Ascending aorta (tissue), 2 donors: ENCODE results near the gene RPL18. TPM values are rescaled to one million over a fixed set of nuclear protein-coding genes. Genes with fewer than 3 reads are reported as not detected.

Source experiments
- DNase-seq, 2 donors: peaks; one replicate each; pipeline ENCODE4 v3.0.0-alpha.2; 2019; ENCODE audit warnings: low spot score in 2 of 2
- H3K27ac ChIP-seq, 2 donors: fragments of 200-600 bp; sonication (generic); one replicate each; pipeline ENCODE4 v1.5.1; 2016 to 2017; ENCODE audit warnings: mild to moderate bottlenecking in 1 of 2
- H3K27me3 ChIP-seq: fragments of 200-600 bp; sonication (generic); one replicate; pipeline ENCODE4 v1.5.1; 2017
- H3K36me3 ChIP-seq, 2 donors: fragments of 200-600 bp; sonication (generic); one replicate each; pipeline ENCODE4 v1.5.1; 2016
- H3K4me1 ChIP-seq, 2 donors: fragments of 200-600 bp; sonication (generic); one replicate each; pipeline ENCODE4 v1.5.1; 2016 to 2017; ENCODE audit warnings: mild to moderate bottlenecking in 1 of 2
- H3K4me3 ChIP-seq, 2 donors: fragments of 200-600 bp; sonication (generic); one replicate each; pipeline ENCODE4 v1.5.1; 2016 to 2017; ENCODE audit warnings: mild to moderate bottlenecking in 1 of 2
- H3K9me3 ChIP-seq, 2 donors: fragments of 200-600 bp; sonication (generic); one replicate each; pipeline ENCODE4 v1.5.1; 2016
- intact Hi-C: fragments of 100-400 bp; cut with DNase I; formaldehyde crosslinking; loops from one replicate; pipeline ENCODE4 v1.15.1; 2023
- total RNA-seq: library from RNA; depleted of rRNA; stranded (reverse); fragments of >200 nt; gene quantifications from one replicate; pipeline ENCODE4 v1.1.0, GENCODE V29; 2016
- TF ChIP-seq, protein P1 (sequence below), 3 experiments: fragments of 200-600 bp in 2 of 3; fragments of 450-650 bp in 1 of 3; sonication (generic) in 2 of 3; IDR thresholded peaks; one replicate each; pipeline ENCODE4 v1.5.1; 2016 to 2019; ENCODE audit warnings: antibody characterized with exemption in 3 of 3, mild to moderate bottlenecking in 1 of 3, moderate library complexity in 1 of 3

Gene RPL18
- total RNA-seq, 1 donor from 2014 or later: 2,223 TPM

DNA sequence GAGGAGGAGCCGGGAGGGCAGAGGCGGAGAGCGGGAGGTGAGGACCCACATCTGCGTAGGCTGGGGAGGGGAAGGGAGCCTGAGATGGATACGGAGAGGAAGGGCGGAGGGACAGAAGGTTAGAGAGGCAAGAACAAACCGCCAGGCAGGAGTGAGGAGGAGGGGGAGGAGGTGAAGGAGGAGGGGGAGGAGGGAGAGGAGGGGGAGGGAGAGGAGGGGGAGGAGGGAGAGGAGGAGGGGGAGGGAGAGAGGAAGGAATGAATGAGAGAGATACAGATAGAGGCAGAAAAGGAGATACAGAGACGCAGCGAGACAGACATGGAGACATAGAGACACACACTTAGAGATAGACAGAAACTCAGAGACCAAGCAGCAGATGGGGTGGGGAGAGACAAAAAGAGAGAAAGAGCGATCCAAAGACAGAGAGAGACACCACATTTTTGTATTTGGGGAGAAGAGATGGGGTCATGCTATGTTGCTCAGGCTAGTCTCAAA is 27.8 kb upstream of the RPL18 start:
- intact Hi-C loops: loop anchor here (1.0 to 10.0 kb wide), 5 partner anchors 29 to 190 kb away; partner anchors contain the start of gene HSD17B14
- Histone ChIP-seq H3K27ac (peak overlapping the region; percentile 82 to 95), H3K9me3 (no peaks in the 10 kb centered on the region), H3K4me1 (peaks cover 0 to 21% of the 10 kb centered on the region in 2 donors), H3K36me3 (no peaks in the 10 kb centered on the region), H3K27me3 (no peaks in the 10 kb centered on the region), H3K4me3 (peak overlapping the region; percentile 55 to 76)
- DNase-seq: no peak
- TF ChIP-seq, protein P1, sequence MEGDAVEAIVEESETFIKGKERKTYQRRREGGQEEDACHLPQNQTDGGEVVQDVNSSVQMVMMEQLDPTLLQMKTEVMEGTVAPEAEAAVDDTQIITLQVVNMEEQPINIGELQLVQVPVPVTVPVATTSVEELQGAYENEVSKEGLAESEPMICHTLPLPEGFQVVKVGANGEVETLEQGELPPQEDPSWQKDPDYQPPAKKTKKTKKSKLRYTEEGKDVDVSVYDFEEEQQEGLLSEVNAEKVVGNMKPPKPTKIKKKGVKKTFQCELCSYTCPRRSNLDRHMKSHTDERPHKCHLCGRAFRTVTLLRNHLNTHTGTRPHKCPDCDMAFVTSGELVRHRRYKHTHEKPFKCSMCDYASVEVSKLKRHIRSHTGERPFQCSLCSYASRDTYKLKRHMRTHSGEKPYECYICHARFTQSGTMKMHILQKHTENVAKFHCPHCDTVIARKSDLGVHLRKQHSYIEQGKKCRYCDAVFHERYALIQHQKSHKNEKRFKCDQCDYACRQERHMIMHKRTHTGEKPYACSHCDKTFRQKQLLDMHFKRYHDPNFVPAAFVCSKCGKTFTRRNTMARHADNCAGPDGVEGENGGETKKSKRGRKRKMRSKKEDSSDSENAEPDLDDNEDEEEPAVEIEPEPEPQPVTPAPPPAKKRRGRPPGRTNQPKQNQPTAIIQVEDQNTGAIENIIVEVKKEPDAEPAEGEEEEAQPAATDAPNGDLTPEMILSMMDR (IDR thresholded peaks at IDR 0.05): no peak

DNA sequence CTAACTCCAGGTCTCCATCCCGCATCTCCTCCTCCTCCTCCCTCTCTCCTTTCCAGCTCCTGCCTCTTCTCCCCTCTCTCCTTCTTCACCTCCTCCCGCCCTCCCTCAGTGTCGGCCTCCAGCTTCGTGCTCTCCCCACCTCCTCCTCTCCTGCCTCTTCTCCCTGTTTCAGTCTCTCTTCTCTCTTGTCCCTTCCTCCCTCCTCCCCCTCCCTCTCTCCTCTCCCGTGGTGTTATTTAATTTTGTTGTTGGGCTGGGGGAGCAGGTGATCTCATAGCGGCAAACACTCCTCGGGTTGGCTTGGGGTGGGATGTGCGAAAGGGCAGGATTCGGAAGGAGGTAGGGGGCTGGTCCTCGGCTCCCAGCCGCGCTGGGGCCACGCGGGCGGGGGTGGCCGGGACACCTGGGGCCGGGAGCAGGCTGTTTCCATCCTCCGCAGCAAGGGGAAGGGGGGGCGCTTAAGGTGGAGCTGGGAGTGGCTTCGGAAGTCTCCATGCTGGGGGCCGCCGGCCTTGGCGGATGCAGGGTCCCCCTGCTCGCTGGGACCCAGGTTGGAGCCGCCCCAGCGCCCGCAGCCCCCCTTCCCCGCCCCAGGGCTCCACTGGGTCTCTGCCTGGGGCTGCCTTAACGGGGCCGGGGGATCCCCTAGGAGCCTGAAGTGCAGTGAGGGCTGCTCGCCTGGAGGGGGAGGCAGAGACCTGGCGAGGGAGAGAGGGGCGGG is 27.2 kb upstream of the RPL18 start, which contains the start of gene CA11:
TSS of gene CA11 (minus strand) at position 187 of the 721 bp plus-strand sequence. CDS start 555 bp downstream, outside the sequence.
- Histone ChIP-seq H3K27ac (peak within 1 kb of the TSS; percentile 82 to 95), H3K4me1 (peaks cover 0 to 21% of the 10 kb centered on the region in 2 donors), H3K36me3 (no peaks in the 10 kb centered on the region), H3K27me3 (no peaks in the 10 kb centered on the region), H3K4me3 (peak within 1 kb of the TSS; percentile 55 to 76), H3K9me3 (no peaks in the 10 kb centered on the region)
- intact Hi-C loops: loop anchor here (1.0 to 10.0 kb wide), 5 partner anchors 29 to 191 kb away; partner anchors contain the start of gene HSD17B14
- TF ChIP-seq, protein P1 (IDR thresholded peaks at IDR 0.05): peak; percentile 91 to 98 (median 96)
- peak; percentile 58 to 94 for DNase-seq

DNA sequence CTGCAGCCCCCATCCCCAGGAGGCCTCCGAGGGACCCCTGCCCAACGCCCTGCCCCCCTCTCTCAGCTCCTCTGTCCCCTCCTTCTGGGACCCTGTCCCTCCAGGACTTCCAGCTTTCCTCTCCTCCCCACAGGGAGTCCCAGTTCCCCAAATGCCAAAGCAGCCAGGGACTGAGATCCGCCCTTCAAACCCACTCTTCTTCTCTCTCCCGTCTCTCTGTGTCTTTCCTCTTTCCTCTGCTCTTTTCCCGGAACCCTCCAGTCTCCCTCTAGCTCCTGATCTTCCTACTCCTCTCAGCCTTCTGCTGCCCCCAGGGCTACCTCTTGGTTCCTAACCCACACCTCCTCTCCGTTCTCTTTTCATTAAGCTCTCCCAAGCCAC is 26.6 kb upstream of the RPL18 start:
- intact Hi-C loops: loop anchor here (5.0 to 10.0 kb wide), 2 partner anchors 92 to 139 kb away; no protein-coding TSS in a partner anchor
- Histone ChIP-seq H3K4me3 (peak overlapping the region; percentile 55 to 76), H3K27me3 (no peaks in the 10 kb centered on the region), H3K27ac (peak overlapping the region; percentile 82 to 95), H3K4me1 (peaks cover 0 to 21% of the 10 kb centered on the region in 2 donors), H3K9me3 (no peaks in the 10 kb centered on the region), H3K36me3 (no peaks in the 10 kb centered on the region)
- DNase-seq: no peak
- TF ChIP-seq, protein P1 (IDR thresholded peaks at IDR 0.05): no peak

DNA sequence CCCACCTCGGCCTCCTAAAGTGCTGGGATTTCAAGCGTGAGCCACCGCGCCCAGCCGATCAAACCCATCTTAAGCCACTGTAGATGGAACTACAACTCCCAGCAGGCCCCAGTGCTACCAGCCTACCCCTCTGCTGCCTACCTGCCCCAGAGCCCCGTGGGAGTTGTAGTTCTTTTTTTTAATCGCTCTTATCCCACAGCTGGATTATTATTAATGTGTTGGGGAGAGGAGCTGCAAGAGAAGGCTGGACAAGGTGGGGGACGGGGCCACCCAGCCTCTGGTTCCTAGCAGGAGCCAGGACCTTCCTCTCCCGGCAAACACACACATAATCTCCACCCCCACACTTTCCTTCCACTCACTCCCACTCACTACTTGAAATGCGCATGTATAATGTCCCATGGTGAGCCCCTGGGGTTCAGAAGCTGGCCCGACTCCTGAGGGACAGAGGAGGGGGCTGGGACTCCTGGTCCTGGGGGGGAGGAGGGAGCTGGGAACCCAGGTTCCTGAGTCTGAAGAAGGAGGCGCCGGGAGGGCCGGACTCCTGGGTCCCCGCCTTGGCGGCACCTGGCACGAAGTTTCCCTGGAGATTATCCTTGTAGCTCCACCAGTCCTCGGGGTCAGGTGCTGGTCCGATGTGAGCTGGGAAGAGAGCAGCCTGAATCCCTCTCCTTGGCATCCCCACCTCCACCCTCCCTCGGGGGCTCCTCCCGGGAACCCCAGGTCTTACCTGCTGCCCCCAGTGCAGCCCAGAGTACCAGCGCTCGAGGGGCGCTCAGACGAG is 26.1 kb upstream of the RPL18 start:
- no peaks in the 10 kb centered on the region for H3K36me3 ChIP-seq
- intact Hi-C loops: loop anchor here (5.0 to 10.0 kb wide), 2 partner anchors 92 to 140 kb away; no protein-coding TSS in a partner anchor

DNA sequence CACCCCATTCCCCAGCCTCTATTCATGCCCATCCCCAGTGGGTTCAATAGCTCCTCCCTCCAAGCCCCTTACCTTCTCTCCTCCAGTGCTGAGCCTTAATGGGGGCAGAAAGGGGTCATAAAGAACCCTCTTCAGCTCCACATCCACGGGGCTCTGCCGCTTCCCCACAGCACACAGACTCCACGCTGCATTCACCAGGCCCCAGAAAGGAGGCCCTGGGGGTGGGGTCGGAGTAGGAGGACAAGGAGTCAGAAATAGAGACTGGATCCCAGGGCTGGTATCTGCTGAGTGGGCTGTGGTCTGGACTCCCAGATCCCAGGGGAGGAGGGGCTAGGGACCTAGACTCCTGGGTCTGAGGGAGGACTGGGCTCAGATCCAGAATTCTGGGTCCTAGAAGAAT is 25.4 kb upstream of the RPL18 start:
- intact Hi-C loops: loop anchor here (10.0 kb wide), 1 partner anchor 140 kb away; no protein-coding TSS in a partner anchor
- DNase-seq: no peak
- TF ChIP-seq, protein P1 (IDR thresholded peaks at IDR 0.05): no peak
- Histone ChIP-seq H3K9me3 (no peaks in the 10 kb centered on the region), H3K4me3 (peak overlapping the region; percentile 55 to 76), H3K27ac (no peak overlapping the region), H3K27me3 (no peaks in the 10 kb centered on the region), H3K4me1 (peaks cover 0 to 21% of the 10 kb centered on the region in 2 donors), H3K36me3 (no peaks in the 10 kb centered on the region)

More for the DNA sequence above, 26.1 kb upstream of the RPL18 start:
- TF ChIP-seq, protein P1 (IDR thresholded peaks at IDR 0.05): no peak
- Histone ChIP-seq H3K4me3 (peak overlapping the region; percentile 55 to 76), H3K9me3 (no peaks in the 10 kb centered on the region), H3K27me3 (no peaks in the 10 kb centered on the region), H3K27ac (peak overlapping the region; percentile 82 to 95), H3K4me1 (peaks cover 0 to 21% of the 10 kb centered on the region in 2 donors)
- DNase-seq: peak in 1 of 2 donors; percentile 91
